WTC11 (cell line): Measurements from ENCODE around the gene CYP4A22. TPM values are rescaled to one million over a fixed set of nuclear protein-coding genes. Genes with fewer than 3 reads are reported as not detected.

ENCODE experiments used
- ATAC-seq: fragments of 200-7000 bp; cut with Tn5 transposase; 2 replicates; pipeline ENCODE4 v1.10.0; 2021; ENCODE audit warnings: mild to moderate bottlenecking, moderate library complexity
- CTCF ChIA-PET: fragments of 300-600 bp; sonication (Branson Sonifier 250); formaldehyde crosslinking; loops from one replicate; lab custom pipeline; 2021; ENCODE audit warnings: antibody characterized with exemption; lab: Charles Lee
- POLR2A ChIA-PET: fragments of 350-600 bp; sonication (Branson Sonifier 250); formaldehyde crosslinking; loops from one replicate; lab custom pipeline; 2021; ENCODE audit warnings: antibody characterized with exemption; lab: Charles Lee
- DNase-seq: peaks from one replicate; pipeline ENCODE4 v3.0.0; 2021; ENCODE audit warnings: low spot score
- H3K27ac Mint-ChIP-seq: 2 replicates; pipeline ENCODE4 v1.8.0; 2021; ENCODE audit warnings: mixed read lengths
- H3K27me3 Mint-ChIP-seq: 2 replicates; pipeline ENCODE4 v1.8.0; 2021; ENCODE audit warnings: low read depth, mild to moderate bottlenecking, moderate library complexity, mixed read lengths
- H3K36me3 Mint-ChIP-seq: 2 replicates; pipeline ENCODE4 v1.8.0; 2021; ENCODE audit warnings: mixed read lengths
- H3K4me1 Mint-ChIP-seq: 2 replicates; pipeline ENCODE4 v1.8.0; 2022; ENCODE audit warnings: mixed read lengths
- H3K4me3 Mint-ChIP-seq: 2 replicates; pipeline ENCODE4 v1.8.0; 2021; ENCODE audit warnings: mild to moderate bottlenecking, moderate library complexity, mixed read lengths
- H3K9me3 Mint-ChIP-seq: 2 replicates; pipeline ENCODE4 v1.8.0; 2021; ENCODE audit warnings: mixed read lengths
- FOXJ3 ChIP-seq: sonication (generic); formaldehyde crosslinking; IDR thresholded peaks from 2 replicates; pipeline ENCODE4 v1.9.0; 2021; ENCODE audit warnings: missing genetic modification reagents, mild to moderate bottlenecking, borderline replicate concordance
- GABPB1 ChIP-seq: sonication (generic); formaldehyde crosslinking; IDR thresholded peaks from 2 replicates; pipeline ENCODE4 v1.8.1; 2023; ENCODE audit warnings: mild to moderate bottlenecking, missing genetic modification reagents
- GTF2I ChIP-seq: fragments of 250-450 bp; sonication (Bioruptor Pico); conservative IDR thresholded peaks from 2 replicates; pipeline ENCODE4 v1.4.0; 2021; ENCODE audit warnings: mild to moderate bottlenecking
- JAZF1 ChIP-seq: fragments of 250-450 bp; sonication (Bioruptor Pico); IDR thresholded peaks from 2 replicates; pipeline ENCODE4 v1.9.0; 2021; ENCODE audit warnings: moderate library complexity, mild to moderate bottlenecking, inconsistent platforms
- NFYB ChIP-seq: sonication (generic); formaldehyde crosslinking; conservative IDR thresholded peaks from 2 replicates; pipeline ENCODE4 v1.8.0; 2022; ENCODE audit warnings: low read depth, missing genetic modification reagents
- SMAD4 ChIP-seq: sonication (generic); formaldehyde crosslinking; IDR thresholded peaks from 2 replicates; pipeline ENCODE4 v1.8.0; 2022; ENCODE audit warnings: mild to moderate bottlenecking, missing genetic modification reagents
- TCF7 ChIP-seq: sonication (generic); formaldehyde crosslinking; IDR thresholded peaks from 2 replicates; pipeline ENCODE4 v1.8.0; 2022; ENCODE audit warnings: mild to moderate bottlenecking, low read depth, missing genetic modification reagents, moderate library complexity
- TP53 ChIP-seq: sonication (generic); formaldehyde crosslinking; IDR thresholded peaks from 2 replicates; pipeline ENCODE4 v1.8.1; 2023; ENCODE audit warnings: mild to moderate bottlenecking, missing genetic modification reagents
- ZBTB21 ChIP-seq: sonication (generic); formaldehyde crosslinking; IDR thresholded peaks from 2 replicates; pipeline ENCODE4 v1.8.1; 2023; ENCODE audit warnings: mild to moderate bottlenecking, missing genetic modification reagents, borderline replicate concordance
- ZNF121 ChIP-seq: sonication (generic); formaldehyde crosslinking; IDR thresholded peaks from 2 replicates; pipeline ENCODE4 v1.8.0; 2023; ENCODE audit warnings: missing genetic modification reagents
- ZNF219 ChIP-seq: sonication (generic); formaldehyde crosslinking; IDR thresholded peaks from 2 replicates; pipeline ENCODE4 v1.8.0; 2023; ENCODE audit warnings: missing genetic modification reagents, mild to moderate bottlenecking, borderline replicate concordance
- ZNF423 ChIP-seq: fragments of 250-450 bp; sonication (Bioruptor Pico); IDR thresholded peaks from 2 replicates; pipeline ENCODE4 v2.1.2; 2022; ENCODE audit warnings: mild to moderate bottlenecking, moderate library complexity
- total RNA-seq: library from RNA; stranded (reverse); gene quantifications from 3 replicates; pipeline ENCODE4 v1.2.3, GENCODE V29; 2021
- TF ChIP-seq, protein P1 (sequence below): fragments of 200-600 bp; IDR thresholded peaks from 2 replicates; pipeline ENCODE4 v1.8.0; 2022; ENCODE audit warnings: antibody characterized with exemption
- TF ChIP-seq, protein P2 (sequence below): fragments of 250-450 bp; sonication (Bioruptor Pico); IDR thresholded peaks from 2 replicates; pipeline ENCODE4 v1.9.0; 2021; ENCODE audit warnings: mild to moderate bottlenecking
- TF ChIP-seq, protein P3 (sequence below): fragments of 250-450 bp; sonication (Bioruptor Pico); IDR thresholded peaks from 2 replicates; pipeline ENCODE4 v2.1.2; 2022; ENCODE audit warnings: mild to moderate bottlenecking, moderate library complexity
- TF ChIP-seq, protein P4 (sequence below): sonication (generic); formaldehyde crosslinking; IDR thresholded peaks from 2 replicates; pipeline ENCODE4 v1.8.1; 2023; ENCODE audit warnings: mild to moderate bottlenecking, moderate library complexity, missing genetic modification reagents
- TF ChIP-seq, protein P5 (sequence below): fragments of 250-450 bp; sonication (Bioruptor Pico); IDR thresholded peaks from 2 replicates; pipeline ENCODE4 v1.9.0; 2021; ENCODE audit warnings: moderate library complexity, mild to moderate bottlenecking, inconsistent platforms, borderline replicate concordance
- TF ChIP-seq, protein P6 (sequence below): sonication (generic); formaldehyde crosslinking; IDR thresholded peaks from 2 replicates; pipeline ENCODE4 v1.8.0; 2023; ENCODE audit warnings: mild to moderate bottlenecking, missing genetic modification reagents

Gene CYP4A22
- total RNA-seq, 1 experiment from 2014 or later: not detected

DNA sequence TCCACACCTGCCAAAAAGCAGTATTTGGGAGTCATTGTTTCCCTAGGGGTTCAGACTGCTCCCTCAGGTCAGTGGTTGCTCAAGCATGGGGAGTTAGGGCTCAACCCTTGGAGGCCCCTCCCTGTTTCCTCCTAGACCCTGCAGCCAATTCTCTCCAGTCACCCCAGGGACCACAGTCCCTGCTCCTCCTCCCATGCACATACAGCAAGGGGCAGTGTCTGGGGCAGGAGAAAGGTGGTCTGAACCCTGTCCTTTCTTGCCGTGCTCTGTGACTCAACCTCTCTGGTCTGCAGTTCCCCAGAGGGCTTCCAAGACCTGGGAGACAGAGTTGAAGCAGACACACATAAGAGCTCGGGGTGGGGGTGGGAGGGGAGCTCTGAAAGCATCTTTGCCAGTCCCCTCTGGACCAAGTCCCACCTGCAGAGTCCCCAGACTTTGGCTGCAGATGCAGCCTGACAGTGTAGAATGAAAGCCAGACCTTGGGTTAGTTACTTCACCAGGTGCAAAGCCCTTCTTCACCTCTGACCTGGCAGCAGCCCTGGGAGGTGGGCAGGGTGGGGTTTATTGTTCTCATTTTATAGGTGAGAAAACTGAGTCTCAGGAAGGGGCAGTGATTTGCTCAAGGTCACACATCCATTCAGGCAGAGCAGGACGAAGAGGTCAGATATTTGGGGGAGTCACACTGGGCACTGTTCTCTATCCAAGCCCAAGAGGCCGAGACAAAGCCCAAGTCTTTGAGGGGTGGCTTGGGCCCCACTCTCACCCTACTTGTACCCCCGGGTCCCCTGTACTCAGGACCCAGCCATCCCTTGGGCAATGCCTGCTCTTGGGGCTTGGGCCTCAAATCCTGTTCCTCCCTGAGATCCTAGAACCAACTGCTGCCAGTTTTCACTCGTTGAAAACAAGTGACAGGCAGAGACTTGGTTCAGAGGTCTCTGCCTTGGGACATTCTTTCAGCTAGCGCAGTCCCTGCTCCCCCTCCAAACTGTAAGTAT is 51.8 kb downstream of the CYP4A22 start:
- ATAC-seq (no peak), DNase-seq (no peak)

More for the DNA sequence above, 51.8 kb downstream of the CYP4A22 start:
- ChIA-PET POLR2A (no interaction called here), CTCF (interaction anchor here (0.9 to 7.3 kb wide), 6 partner anchors 9 to 249 kb away, joined by 3 to 152 read pairs (median 4); partner anchors contain the start of gene FOXD2)
- no peak overlapping the region for H3K4me3 Mint-ChIP-seq
- peaks cover 35% of the 10 kb centered on the region for H3K4me1 Mint-ChIP-seq
- H3K9me3 Mint-ChIP-seq: no peaks in the 10 kb centered on the region
- no peak for TF ChIP-seq ZNF423 (CRISPR knock-in tag)
- TF ChIP-seq TP53 (CRISPR knock-in tag): no peak
- TF ChIP-seq TCF7: no peak
- TF ChIP-seq, protein P1, sequence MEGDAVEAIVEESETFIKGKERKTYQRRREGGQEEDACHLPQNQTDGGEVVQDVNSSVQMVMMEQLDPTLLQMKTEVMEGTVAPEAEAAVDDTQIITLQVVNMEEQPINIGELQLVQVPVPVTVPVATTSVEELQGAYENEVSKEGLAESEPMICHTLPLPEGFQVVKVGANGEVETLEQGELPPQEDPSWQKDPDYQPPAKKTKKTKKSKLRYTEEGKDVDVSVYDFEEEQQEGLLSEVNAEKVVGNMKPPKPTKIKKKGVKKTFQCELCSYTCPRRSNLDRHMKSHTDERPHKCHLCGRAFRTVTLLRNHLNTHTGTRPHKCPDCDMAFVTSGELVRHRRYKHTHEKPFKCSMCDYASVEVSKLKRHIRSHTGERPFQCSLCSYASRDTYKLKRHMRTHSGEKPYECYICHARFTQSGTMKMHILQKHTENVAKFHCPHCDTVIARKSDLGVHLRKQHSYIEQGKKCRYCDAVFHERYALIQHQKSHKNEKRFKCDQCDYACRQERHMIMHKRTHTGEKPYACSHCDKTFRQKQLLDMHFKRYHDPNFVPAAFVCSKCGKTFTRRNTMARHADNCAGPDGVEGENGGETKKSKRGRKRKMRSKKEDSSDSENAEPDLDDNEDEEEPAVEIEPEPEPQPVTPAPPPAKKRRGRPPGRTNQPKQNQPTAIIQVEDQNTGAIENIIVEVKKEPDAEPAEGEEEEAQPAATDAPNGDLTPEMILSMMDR: no peak
- TF ChIP-seq ZBTB21 (CRISPR knock-in tag): no peak
- TF ChIP-seq, protein P2, sequence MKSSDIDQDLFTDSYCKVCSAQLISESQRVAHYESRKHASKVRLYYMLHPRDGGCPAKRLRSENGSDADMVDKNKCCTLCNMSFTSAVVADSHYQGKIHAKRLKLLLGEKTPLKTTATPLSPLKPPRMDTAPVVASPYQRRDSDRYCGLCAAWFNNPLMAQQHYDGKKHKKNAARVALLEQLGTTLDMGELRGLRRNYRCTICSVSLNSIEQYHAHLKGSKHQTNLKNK (CRISPR knock-in tag): no peak
- TF ChIP-seq, protein P3, sequence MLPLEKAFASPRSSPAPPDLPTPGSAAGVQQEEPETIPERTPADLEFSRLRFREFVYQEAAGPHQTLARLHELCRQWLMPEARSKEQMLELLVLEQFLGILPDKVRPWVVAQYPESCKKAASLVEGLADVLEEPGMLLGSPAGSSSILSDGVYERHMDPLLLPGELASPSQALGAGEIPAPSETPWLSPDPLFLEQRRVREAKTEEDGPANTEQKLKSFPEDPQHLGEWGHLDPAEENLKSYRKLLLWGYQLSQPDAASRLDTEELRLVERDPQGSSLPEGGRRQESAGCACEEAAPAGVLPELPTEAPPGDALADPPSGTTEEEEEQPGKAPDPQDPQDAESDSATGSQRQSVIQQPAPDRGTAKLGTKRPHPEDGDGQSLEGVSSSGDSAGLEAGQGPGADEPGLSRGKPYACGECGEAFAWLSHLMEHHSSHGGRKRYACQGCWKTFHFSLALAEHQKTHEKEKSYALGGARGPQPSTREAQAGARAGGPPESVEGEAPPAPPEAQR (CRISPR knock-in tag): no peak
- no peak for TF ChIP-seq GTF2I (CRISPR knock-in tag)
- TF ChIP-seq, protein P4, sequence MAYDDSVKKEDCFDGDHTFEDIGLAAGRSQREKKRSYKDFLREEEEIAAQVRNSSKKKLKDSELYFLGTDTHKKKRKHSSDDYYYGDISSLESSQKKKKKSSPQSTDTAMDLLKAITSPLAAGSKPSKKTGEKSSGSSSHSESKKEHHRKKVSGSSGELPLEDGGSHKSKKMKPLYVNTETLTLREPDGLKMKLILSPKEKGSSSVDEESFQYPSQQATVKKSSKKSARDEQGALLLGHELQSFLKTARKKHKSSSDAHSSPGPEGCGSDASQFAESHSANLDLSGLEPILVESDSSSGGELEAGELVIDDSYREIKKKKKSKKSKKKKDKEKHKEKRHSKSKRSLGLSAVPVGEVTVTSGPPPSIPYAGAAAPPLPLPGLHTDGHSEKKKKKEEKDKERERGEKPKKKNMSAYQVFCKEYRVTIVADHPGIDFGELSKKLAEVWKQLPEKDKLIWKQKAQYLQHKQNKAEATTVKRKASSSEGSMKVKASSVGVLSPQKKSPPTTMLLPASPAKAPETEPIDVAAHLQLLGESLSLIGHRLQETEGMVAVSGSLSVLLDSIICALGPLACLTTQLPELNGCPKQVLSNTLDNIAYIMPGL (CRISPR knock-in tag): no peak
- no peak for TF ChIP-seq JAZF1 (CRISPR knock-in tag)
- TF ChIP-seq SMAD4 (CRISPR knock-in tag): no peak
- no peak for TF ChIP-seq ZNF121 (CRISPR knock-in tag)
- TF ChIP-seq, protein P5, sequence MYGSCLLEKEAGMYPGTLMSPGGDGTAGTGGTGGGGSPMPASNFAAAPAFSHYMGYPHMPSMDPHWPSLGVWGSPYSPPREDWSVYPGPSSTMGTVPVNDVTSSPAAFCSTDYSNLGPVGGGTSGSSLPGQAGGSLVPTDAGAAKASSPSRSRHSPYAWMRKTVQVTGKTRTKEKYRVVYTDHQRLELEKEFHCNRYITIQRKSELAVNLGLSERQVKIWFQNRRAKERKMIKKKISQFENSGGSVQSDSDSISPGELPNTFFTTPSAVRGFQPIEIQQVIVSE: no peak
- TF ChIP-seq NFYB (CRISPR knock-in tag): no peak
- no peak for TF ChIP-seq GABPB1
- no peak for TF ChIP-seq FOXJ3 (CRISPR knock-in tag)
- TF ChIP-seq, protein P6, sequence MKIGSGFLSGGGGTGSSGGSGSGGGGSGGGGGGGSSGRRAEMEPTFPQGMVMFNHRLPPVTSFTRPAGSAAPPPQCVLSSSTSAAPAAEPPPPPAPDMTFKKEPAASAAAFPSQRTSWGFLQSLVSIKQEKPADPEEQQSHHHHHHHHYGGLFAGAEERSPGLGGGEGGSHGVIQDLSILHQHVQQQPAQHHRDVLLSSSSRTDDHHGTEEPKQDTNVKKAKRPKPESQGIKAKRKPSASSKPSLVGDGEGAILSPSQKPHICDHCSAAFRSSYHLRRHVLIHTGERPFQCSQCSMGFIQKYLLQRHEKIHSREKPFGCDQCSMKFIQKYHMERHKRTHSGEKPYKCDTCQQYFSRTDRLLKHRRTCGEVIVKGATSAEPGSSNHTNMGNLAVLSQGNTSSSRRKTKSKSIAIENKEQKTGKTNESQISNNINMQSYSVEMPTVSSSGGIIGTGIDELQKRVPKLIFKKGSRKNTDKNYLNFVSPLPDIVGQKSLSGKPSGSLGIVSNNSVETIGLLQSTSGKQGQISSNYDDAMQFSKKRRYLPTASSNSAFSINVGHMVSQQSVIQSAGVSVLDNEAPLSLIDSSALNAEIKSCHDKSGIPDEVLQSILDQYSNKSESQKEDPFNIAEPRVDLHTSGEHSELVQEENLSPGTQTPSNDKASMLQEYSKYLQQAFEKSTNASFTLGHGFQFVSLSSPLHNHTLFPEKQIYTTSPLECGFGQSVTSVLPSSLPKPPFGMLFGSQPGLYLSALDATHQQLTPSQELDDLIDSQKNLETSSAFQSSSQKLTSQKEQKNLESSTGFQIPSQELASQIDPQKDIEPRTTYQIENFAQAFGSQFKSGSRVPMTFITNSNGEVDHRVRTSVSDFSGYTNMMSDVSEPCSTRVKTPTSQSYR (CRISPR knock-in tag): no peak
- TF ChIP-seq ZNF219: no peak
- peaks cover 36% of the 10 kb centered on the region for H3K27me3 Mint-ChIP-seq
- H3K27ac Mint-ChIP-seq: no peak overlapping the region
- H3K36me3 Mint-ChIP-seq: no peaks in the 10 kb centered on the region
